Omental fat pad (tissue), 4 donors: ENCODE results near the gene BLVRA. TPM values are rescaled to one million over a fixed set of nuclear protein-coding genes. Genes with fewer than 3 reads are reported as not detected.

ENCODE experiments used
- ATAC-seq: fragments of 150-250 bp; one replicate; pipeline ENCODE4 v1.9.1; 2016; ENCODE audit warnings: mild to moderate bottlenecking, moderate library complexity; ENCODE audit not compliant: low FRiP score
- DNase-seq: peaks from one replicate; pipeline ENCODE4 v3.0.0-alpha.2; 2019; ENCODE audit warnings: low spot score
- total RNA-seq, 4 donors: library from RNA; depleted of rRNA; stranded (reverse); fragments of >200 nt; gene quantifications; one replicate each; pipeline ENCODE4 v1.1.0, GENCODE V29; 2016
- TF ChIP-seq, protein P1 (sequence below), 3 donors: fragments of 450-650 bp; IDR thresholded peaks; one replicate each; pipeline ENCODE4 v1.5.1; 2016 to 2017; ENCODE audit warnings: antibody characterized with exemption in 3 of 3, mild to moderate bottlenecking in 3 of 3, moderate library complexity in 2 of 3

BLVRA gene
- total RNA-seq, 4 donors from 2014 or later: 36.3 to 75.3 (median 58.8) TPM

DNA sequence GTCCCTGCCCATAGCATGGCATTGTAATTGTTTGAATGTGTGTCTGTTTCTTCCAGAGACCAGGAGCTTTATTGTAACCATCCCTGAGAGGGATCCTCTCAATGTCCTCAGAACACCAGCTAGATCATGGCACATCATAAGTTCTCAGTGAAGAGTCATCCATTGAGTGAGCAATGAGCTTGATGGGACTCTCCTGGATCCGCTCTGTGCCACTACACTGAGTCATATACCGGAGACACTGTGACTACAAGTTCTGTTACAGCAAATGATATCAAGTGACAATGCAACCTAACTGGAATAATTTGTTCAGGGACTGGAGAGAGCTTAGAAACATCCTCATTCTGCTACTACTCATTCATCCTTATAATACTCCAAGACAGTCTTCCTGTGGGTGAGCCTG is 85.8 kb downstream of the BLVRA start:
- TF ChIP-seq, protein P1, sequence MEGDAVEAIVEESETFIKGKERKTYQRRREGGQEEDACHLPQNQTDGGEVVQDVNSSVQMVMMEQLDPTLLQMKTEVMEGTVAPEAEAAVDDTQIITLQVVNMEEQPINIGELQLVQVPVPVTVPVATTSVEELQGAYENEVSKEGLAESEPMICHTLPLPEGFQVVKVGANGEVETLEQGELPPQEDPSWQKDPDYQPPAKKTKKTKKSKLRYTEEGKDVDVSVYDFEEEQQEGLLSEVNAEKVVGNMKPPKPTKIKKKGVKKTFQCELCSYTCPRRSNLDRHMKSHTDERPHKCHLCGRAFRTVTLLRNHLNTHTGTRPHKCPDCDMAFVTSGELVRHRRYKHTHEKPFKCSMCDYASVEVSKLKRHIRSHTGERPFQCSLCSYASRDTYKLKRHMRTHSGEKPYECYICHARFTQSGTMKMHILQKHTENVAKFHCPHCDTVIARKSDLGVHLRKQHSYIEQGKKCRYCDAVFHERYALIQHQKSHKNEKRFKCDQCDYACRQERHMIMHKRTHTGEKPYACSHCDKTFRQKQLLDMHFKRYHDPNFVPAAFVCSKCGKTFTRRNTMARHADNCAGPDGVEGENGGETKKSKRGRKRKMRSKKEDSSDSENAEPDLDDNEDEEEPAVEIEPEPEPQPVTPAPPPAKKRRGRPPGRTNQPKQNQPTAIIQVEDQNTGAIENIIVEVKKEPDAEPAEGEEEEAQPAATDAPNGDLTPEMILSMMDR (IDR thresholded peaks at IDR 0.05): no peak
- no peak for DNase-seq
- no peak for ATAC-seq

DNA sequence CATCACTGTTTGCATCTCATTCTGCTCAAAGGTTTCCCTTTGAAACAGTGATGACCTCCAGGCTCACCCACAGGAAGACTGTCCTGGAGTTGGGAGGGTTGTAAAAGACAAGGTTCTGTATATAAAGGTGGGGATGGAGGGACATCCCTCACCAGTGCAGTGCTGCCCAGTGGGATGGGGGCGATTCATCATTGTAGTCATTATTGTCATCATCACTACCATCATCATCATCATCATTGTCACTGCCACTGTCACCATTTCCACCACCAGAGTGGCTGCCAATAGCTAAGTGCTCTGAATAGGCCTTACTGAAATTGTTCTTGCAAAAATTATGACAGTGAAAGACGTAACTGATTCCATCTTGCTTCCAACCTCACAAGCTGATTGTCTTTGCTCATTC is 86.2 kb downstream of the BLVRA start:
- TF ChIP-seq, protein P1 (IDR thresholded peaks at IDR 0.05): no peak
- ATAC-seq (no peak), DNase-seq (no peak)

DNA sequence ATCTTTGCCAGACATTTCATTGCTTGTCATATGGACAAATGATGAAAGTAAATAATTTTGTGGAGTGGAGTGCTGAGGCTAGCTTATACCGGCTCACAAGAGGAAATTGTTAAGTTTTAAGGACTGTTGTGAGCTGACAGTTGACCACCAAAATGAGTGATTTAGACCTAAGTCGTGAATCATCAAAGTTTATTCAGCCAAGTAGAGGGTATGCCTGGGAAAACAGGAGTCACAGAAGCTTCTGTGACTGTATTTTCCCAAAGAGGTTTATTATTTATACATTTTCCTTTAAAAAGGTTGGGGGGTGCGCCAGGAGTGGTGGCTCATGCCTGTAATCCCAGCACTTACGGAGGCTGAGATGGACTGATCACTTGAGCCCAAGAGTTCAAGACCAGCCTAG is 89.0 kb downstream of the BLVRA start:
- TF ChIP-seq, protein P1 (IDR thresholded peaks at IDR 0.05): no peak
- DNase-seq (no peak), ATAC-seq (no peak)

DNA sequence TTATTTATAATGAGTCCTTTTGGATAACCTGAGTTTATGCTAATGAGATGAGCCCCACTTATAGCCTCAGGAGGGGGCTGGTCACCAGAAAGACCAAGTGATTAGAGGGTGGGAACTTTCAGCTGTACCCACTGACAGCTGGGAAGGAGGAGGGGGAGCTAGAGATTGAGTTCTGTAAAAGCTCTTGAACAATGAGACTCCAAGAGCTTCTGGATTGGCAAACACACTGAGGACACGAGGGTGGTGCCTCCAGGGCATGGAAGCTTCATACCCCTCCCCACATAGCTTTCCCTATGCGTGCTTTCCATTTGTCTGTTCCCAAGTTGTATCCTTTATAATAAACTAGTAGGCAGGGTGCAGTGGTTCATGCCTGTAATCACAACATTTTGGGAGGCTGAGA is 90.6 kb downstream of the BLVRA start:
- TF ChIP-seq, protein P1 (IDR thresholded peaks at IDR 0.05): no peak
- ATAC-seq: no peak
- DNase-seq: no peak

DNA sequence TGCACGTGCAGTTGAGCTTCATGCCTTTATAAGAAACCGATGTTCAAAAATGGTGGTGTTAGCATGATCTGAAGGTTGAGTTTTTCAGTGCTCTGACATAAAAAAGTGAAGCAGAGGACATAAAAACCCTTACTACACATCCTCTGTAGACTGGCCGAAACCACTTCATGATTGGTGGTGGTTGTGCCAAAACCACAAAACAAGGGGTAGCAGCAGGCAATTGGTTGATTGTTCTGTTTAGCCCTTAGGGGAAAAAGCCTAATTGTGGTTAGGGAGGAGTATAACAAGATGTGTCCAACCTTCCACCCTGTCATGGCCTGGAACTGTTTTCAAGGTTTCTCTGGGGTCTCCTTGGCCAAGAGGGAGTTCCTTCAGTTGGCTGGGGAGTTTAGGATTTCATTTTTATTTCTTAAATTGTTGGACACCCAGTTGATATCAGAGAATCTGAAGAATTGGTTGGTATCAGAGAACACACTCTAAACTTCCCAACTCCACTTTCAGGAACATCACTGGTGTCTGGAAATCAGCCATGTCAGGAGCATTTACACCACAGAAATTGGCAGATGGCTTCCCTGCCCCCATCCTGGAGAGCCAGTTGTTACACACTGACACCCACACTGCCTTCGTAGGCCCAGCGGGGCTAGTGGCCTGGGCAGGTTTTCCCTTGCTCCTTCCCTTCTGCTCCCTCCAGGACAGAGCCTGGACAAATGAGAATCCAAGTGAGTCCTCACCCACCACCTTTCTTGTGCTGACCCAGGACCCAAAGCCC is 92.1 kb downstream of the BLVRA start:
- TF ChIP-seq, protein P1 (IDR thresholded peaks at IDR 0.05): no peak
- DNase-seq (no peak), ATAC-seq (no peak)

DNA sequence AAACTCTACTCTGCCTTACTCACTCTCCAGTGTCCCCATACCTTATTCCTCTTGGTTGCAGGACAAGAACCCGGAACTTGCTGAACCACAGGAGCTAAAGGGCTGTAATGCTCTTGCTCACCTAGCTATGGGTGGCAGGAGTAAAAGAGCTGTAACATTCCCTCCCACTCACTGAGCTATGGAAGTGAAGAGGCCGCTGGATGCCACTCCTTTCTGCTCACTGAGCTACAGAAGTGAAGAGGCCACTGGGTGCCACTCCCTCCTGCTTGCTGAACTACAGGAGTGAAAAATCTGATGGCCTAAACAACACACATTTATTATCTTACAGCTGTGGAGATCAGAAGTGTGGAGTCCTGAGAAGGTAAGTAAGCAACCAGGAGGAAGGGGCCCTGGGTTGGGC is 93.3 kb downstream of the BLVRA start:
- DNase-seq (no peak), ATAC-seq (no peak)
- TF ChIP-seq, protein P1 (IDR thresholded peaks at IDR 0.05): no peak

DNA sequence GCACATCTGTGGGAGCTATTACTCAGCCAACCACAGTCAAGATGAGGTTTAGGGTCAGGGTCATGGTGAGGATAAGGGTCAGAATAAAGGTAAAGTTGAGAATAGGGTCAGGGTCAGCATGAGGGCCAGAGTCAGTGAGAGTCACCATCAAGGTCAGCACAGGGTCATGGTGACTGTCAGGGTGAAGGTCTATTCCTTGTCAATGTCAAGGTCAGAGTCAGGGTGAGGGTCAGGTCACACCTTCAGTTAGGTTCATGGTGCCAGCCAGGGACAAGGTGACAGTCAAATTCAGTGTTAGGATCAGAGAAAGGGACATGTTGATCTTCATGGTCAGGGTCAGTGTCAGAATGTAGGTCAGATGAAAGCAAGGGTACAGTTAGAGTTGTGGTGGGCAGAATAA is 96.7 kb downstream of the BLVRA start:
- ATAC-seq: no peak
- TF ChIP-seq, protein P1 (IDR thresholded peaks at IDR 0.05): no peak
- DNase-seq: no peak
